Sigmoid colon (tissue), 4 donors: ENCODE results near the gene CEP112.

ENCODE experiments used
- EP300 ChIP-seq, 4 donors: sonication (generic); formaldehyde crosslinking; IDR thresholded peaks; one replicate each; pipeline ENCODE4 v1.6.1; 2017; ENCODE audit warnings: antibody characterized with exemption in 4 of 4
- POLR2A ChIP-seq, 2 donors: fragments of 450-650 bp; IDR thresholded peaks; one replicate each; pipeline ENCODE4 v1.6.1; 2016; ENCODE audit warnings: antibody characterized with exemption in 2 of 2, mild to moderate bottlenecking in 2 of 2, moderate library complexity in 2 of 2
- POLR2AphosphoS5 ChIP-seq, 4 donors: sonication (generic); formaldehyde crosslinking; IDR thresholded peaks; one replicate each; pipeline ENCODE4 v1.6.1; 2017; ENCODE audit warnings: antibody characterized with exemption in 4 of 4
- TF ChIP-seq, protein P1 (sequence below), 4 experiments: fragments of 450-650 bp in 3 of 4; fragments of 200-600 bp in 1 of 4; IDR thresholded peaks; one replicate each; pipeline ENCODE4 v1.5.1; 2016 to 2019; ENCODE audit warnings: antibody characterized with exemption in 4 of 4, mild to moderate bottlenecking in 3 of 4, moderate library complexity in 2 of 4

DNA sequence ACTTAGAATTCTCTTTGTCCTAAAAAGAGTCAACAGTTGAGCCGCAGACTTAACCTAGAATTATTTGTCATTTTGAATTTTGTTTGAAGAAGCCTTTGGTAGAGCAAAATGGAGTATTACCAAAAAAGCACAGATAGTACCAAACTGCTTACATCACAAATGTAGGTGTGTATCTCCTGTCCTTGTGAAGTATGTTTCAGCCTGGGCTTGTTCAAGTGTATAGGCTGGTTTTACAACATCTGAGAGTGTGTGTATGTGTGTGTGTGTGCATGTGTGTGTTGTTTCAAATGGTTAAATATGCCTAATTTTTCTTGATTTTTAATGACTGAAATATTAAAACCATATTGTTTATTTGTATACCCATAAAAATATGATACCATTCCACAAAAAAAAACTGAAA, 441.8 kb downstream of the CEP112 start:
- TF ChIP-seq, protein P1, sequence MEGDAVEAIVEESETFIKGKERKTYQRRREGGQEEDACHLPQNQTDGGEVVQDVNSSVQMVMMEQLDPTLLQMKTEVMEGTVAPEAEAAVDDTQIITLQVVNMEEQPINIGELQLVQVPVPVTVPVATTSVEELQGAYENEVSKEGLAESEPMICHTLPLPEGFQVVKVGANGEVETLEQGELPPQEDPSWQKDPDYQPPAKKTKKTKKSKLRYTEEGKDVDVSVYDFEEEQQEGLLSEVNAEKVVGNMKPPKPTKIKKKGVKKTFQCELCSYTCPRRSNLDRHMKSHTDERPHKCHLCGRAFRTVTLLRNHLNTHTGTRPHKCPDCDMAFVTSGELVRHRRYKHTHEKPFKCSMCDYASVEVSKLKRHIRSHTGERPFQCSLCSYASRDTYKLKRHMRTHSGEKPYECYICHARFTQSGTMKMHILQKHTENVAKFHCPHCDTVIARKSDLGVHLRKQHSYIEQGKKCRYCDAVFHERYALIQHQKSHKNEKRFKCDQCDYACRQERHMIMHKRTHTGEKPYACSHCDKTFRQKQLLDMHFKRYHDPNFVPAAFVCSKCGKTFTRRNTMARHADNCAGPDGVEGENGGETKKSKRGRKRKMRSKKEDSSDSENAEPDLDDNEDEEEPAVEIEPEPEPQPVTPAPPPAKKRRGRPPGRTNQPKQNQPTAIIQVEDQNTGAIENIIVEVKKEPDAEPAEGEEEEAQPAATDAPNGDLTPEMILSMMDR (IDR thresholded peaks at IDR 0.05): no peak
- TF ChIP-seq POLR2A (IDR thresholded peaks at IDR 0.05): no peak
- no peak for TF ChIP-seq POLR2AphosphoS5 (IDR thresholded peaks at IDR 0.05)
- no peak for TF ChIP-seq EP300 (IDR thresholded peaks at IDR 0.05)
